Liver (tissue), 9 donors: ENCODE results near the gene UPF3A. TPM values are rescaled to one million over a fixed set of nuclear protein-coding genes. Genes with fewer than 3 reads are reported as not detected.

ENCODE experiments used
- DNase-seq: peaks from one replicate; pipeline ENCODE4 v3.0.0-alpha.2; 2017; ENCODE audit warnings: low spot score
- H3K27ac ChIP-seq, 2 donors: one replicate each; pipeline ENCODE4 v1.7.0; 2013; ENCODE audit warnings: inconsistent platforms in 2 of 2, low read length in 2 of 2, control low read depth in 1 of 2, low read depth in 1 of 2, mild to moderate bottlenecking in 1 of 2
- H3K27me3 ChIP-seq, 4 donors: one replicate each; pipeline versions ENCODE4 v1.6.1 to v1.7.0; 2013; ENCODE audit warnings: low read length in 3 of 4, inconsistent platforms in 1 of 4, mild to moderate bottlenecking in 1 of 4, moderate library complexity in 1 of 4; ENCODE audit not compliant: control insufficient read depth in 4 of 4, insufficient read depth in 4 of 4
- H3K36me3 ChIP-seq, 4 donors: one replicate each; pipeline versions ENCODE4 v1.6.1 to v1.7.0; 2013; ENCODE audit warnings: low read length in 3 of 4, mild to moderate bottlenecking in 3 of 4, low read depth in 1 of 4, moderate library complexity in 1 of 4; ENCODE audit not compliant: control insufficient read depth in 4 of 4, insufficient read depth in 3 of 4
- H3K4me1 ChIP-seq, 4 donors: one replicate each; pipeline versions ENCODE4 v1.6.1 to v1.7.0; 2013; ENCODE audit warnings: low read length in 3 of 4, mild to moderate bottlenecking in 3 of 4, moderate library complexity in 1 of 4; ENCODE audit not compliant: control insufficient read depth in 4 of 4, insufficient read depth in 4 of 4
- H3K4me3 ChIP-seq, 3 donors: one replicate each; pipeline versions ENCODE4 v1.6.1 to v1.7.0; 2013; ENCODE audit warnings: low read length in 3 of 3, control low read depth in 1 of 3, low read depth in 1 of 3, mild to moderate bottlenecking in 1 of 3
- H3K9ac ChIP-seq, 2 donors: one replicate each; pipeline ENCODE4 v1.7.0; 2013; ENCODE audit warnings: low read length in 2 of 2, mild to moderate bottlenecking in 2 of 2, moderate library complexity in 2 of 2, control low read depth in 1 of 2, low read depth in 1 of 2
- H3K9me3 ChIP-seq, 4 donors: one replicate each; pipeline versions ENCODE4 v1.6.1 to v1.7.0; 2013; ENCODE audit warnings: low read length in 3 of 4; ENCODE audit not compliant: control insufficient read depth in 4 of 4
- ATF3 ChIP-seq: IDR thresholded peaks from 2 replicates; pipeline ENCODE4 v1.6.1; 2016; ENCODE audit warnings: antibody characterized with exemption
- CTCF ChIP-seq: fragments of 150-350 bp; IDR thresholded peaks from 2 replicates; pipeline ENCODE4 v1.5.1; 2017; ENCODE audit warnings: improper control_type of control experiment, low read depth, low read length; ENCODE audit not compliant: missing input control
- EGR1 ChIP-seq, 2 donors: IDR thresholded peaks; 2 replicates each; pipeline ENCODE4 v1.6.1; 2016 to 2018; ENCODE audit warnings: antibody characterized with exemption in 2 of 2, low read depth in 2 of 2
- FOXA1 ChIP-seq: IDR thresholded peaks from 2 replicates; pipeline ENCODE4 v1.6.1; 2016; ENCODE audit warnings: antibody characterized with exemption
- FOXA2 ChIP-seq: IDR thresholded peaks from 2 replicates; pipeline ENCODE4 v1.6.1; 2016; ENCODE audit warnings: antibody characterized with exemption
- GABPA ChIP-seq, 2 donors: IDR thresholded peaks in 1 of 2; conservative IDR thresholded peaks in 1 of 2; 2 replicates each; pipeline ENCODE4 v1.6.1; 2016; ENCODE audit warnings: antibody characterized with exemption in 2 of 2, mild to moderate bottlenecking in 1 of 2, moderate library complexity in 1 of 2
- HNF4A ChIP-seq, 2 donors: conservative IDR thresholded peaks; 2 replicates each; pipeline ENCODE4 v1.6.1; 2016; ENCODE audit warnings: antibody characterized with exemption in 2 of 2, mild to moderate bottlenecking in 2 of 2
- HNF4G ChIP-seq: IDR thresholded peaks from 2 replicates; pipeline ENCODE4 v1.6.1; 2016; ENCODE audit warnings: antibody characterized with exemption
- JUND ChIP-seq, 2 donors: IDR thresholded peaks; 2 replicates each; pipeline ENCODE4 v1.6.1; 2016; ENCODE audit warnings: antibody characterized with exemption in 2 of 2
- MAX ChIP-seq: IDR thresholded peaks from 2 replicates; pipeline ENCODE4 v1.6.1; 2016; ENCODE audit warnings: antibody characterized with exemption
- NR2F2 ChIP-seq: IDR thresholded peaks from 2 replicates; pipeline ENCODE4 v1.6.1; 2016; ENCODE audit warnings: antibody characterized with exemption
- RAD21 ChIP-seq, 2 donors: IDR thresholded peaks; 2 replicates each; pipeline ENCODE4 v1.6.1; 2016; ENCODE audit warnings: antibody characterized with exemption in 2 of 2, mild to moderate bottlenecking in 2 of 2
- REST ChIP-seq: IDR thresholded peaks from 2 replicates; pipeline ENCODE4 v1.6.1; 2016; ENCODE audit warnings: antibody characterized with exemption, mild to moderate bottlenecking
- RXRA ChIP-seq, 2 donors: IDR thresholded peaks; 2 replicates each; pipeline ENCODE4 v1.6.1; 2017 to 2018; ENCODE audit warnings: antibody characterized with exemption in 2 of 2, mild to moderate bottlenecking in 1 of 2
- SP1 ChIP-seq: IDR thresholded peaks from 2 replicates; pipeline ENCODE4 v1.6.1; 2018; ENCODE audit warnings: antibody characterized with exemption, mild to moderate bottlenecking
- YY1 ChIP-seq: IDR thresholded peaks from 2 replicates; pipeline ENCODE4 v1.6.1; 2016; ENCODE audit warnings: antibody characterized with exemption, mild to moderate bottlenecking
- ZBTB33 ChIP-seq: IDR thresholded peaks from 2 replicates; pipeline ENCODE4 v1.6.1; 2016; ENCODE audit warnings: antibody characterized with exemption
- WGBS: extraction: QIAGEN DNeasy Blood & Tissue Kit; methylation state at CpG from one replicate; pipeline ENCODE4 v1.1.7; 2013; 5-methylcytosine and 5-hydroxymethylcytosine counted together
- polyA plus RNA-seq, 2 donors: library from polyadenylated mRNA; stranded (reverse) in 1 of 2; unstranded in 1 of 2; fragments of 200-250 nt in 1 of 2; fragments of >200 nt in 1 of 2; fragmentation: Nextera tagmentation in 1 of 2; extraction: Ambion mirVana in 1 of 2; gene quantifications; one replicate each; pipeline versions ENCODE4 v1.2.1 to v1.2.3, GENCODE V29; 2013 to 2015
- total RNA-seq, 2 donors: library from RNA; depleted of rRNA; stranded (reverse); fragments of >200 nt; gene quantifications; one replicate each; pipeline ENCODE4 v1.2.3, GENCODE V29; 2014
- donor health status: healthy.
- donor health status: healthy.
- donor health status: healthy.
- donor health status: healthy.
- donor health status: healthy.

The UPF3A gene
- total and polyA plus RNA-seq, 4 donors, result 11.0 to 26.5 (median 17.2) TPM

- TF ChIP-seq REST, result no peak
- TF ChIP-seq YY1, result no peak
- TF ChIP-seq FOXA1, result no peak
- TF ChIP-seq EGR1 (IDR thresholded peaks at IDR 0.05; ENCODE audit: low read depth in 2 of 2), result no peak
- no peak for TF ChIP-seq RAD21 (IDR thresholded peaks at IDR 0.05)
- no peak for TF ChIP-seq ATF3
These were observed 6.1 kb upstream of the UPF3A start (continued) for GRCh38 chr13:114275304-114275703.

GRCh38 chr13:114279146-114279545, 2.3 kb upstream of the UPF3A start:
- H3K27ac ChIP-seq, result no peak overlapping the region
- H3K9ac ChIP-seq, result no peak overlapping the region
- WGBS, result 82% methylated on average over 4 of the region's 4 CpGs

More at GRCh38 chr13:114279146-114279545, 2.3 kb upstream of the UPF3A start:
- Histone ChIP-seq H3K9me3 (no peaks in the 10 kb centered on the region), H3K27me3 (no peaks in the 10 kb centered on the region), H3K4me3 (no peak overlapping the region), H3K36me3 (peaks cover 0 to 3% (median 0%) of the 10 kb centered on the region in 4 donors), H3K4me1 (peaks cover 3 to 18% (median 12%) of the 10 kb centered on the region in 4 donors)
- TF ChIP-seq FOXA2 (no peak), HNF4G (no peak), HNF4A (conservative IDR thresholded peaks at IDR 0.05) (no peak), GABPA (IDR thresholded peaks at IDR 0.05 in 1 of 2, conservative IDR thresholded peaks at IDR 0.05 in 1 of 2) (no peak), ATF3 (no peak), RAD21 (IDR thresholded peaks at IDR 0.05) (no peak), NR2F2 (no peak), YY1 (no peak), MAX (no peak), ZBTB33 (no peak), SP1 (no peak), REST (no peak), FOXA1 (no peak), EGR1 (IDR thresholded peaks at IDR 0.05; ENCODE audit: low read depth in 2 of 2) (no peak), CTCF (no peak), RXRA (IDR thresholded peaks at IDR 0.05) (no peak), JUND (IDR thresholded peaks at IDR 0.05) (no peak)
- DNase-seq, result no peak
